MM.1S (cell line): ENCODE data around the gene TCF25.

ENCODE experiments used
- DNase-seq: peaks from one replicate; pipeline ENCODE4 v3.0.0-alpha.2; 2015
- H2AFZ ChIP-seq: fragments of 300-600 bp; sonication (generic); 2 replicates; pipeline ENCODE4 v1.6.0; 2016; ENCODE audit warnings: antibody characterized with exemption, low read length
- H3F3A ChIP-seq: fragments of 300-600 bp; sonication (generic); 2 replicates; pipeline ENCODE4 v1.6.1; 2016; ENCODE audit warnings: mild to moderate bottlenecking, antibody characterized with exemption, low read length, moderate library complexity, mixed read lengths; ENCODE audit not compliant: insufficient read depth
- H3K27ac ChIP-seq: fragments of 300-600 bp; sonication (generic); 2 replicates; pipeline ENCODE4 v1.5.1; 2016; ENCODE audit warnings: mild to moderate bottlenecking, low read length
- H3K27me3 ChIP-seq: fragments of 300-600 bp; sonication (generic); replicated peaks from 2 replicates; pipeline ENCODE4 v1.6.0; 2016; ENCODE audit warnings: low read length; ENCODE audit not compliant: insufficient read depth
- H3K36me3 ChIP-seq: fragments of 300-600 bp; sonication (generic); replicated peaks from 2 replicates; pipeline ENCODE4 v1.6.1; 2016; ENCODE audit warnings: mild to moderate bottlenecking, low read length, mixed read lengths; ENCODE audit not compliant: insufficient read depth
- H3K4me1 ChIP-seq: fragments of 300-600 bp; sonication (generic); 2 replicates; pipeline ENCODE4 v1.6.1; 2016; ENCODE audit warnings: low read length, mixed read lengths
- H3K4me2 ChIP-seq: fragments of 300-600 bp; sonication (generic); 2 replicates; pipeline ENCODE4 v1.6.0; 2016; ENCODE audit warnings: low read depth, low read length
- H3K4me3 ChIP-seq: fragments of 300-600 bp; sonication (generic); 2 replicates; pipeline ENCODE4 v1.5.1; 2016; ENCODE audit warnings: low read length, mixed read lengths
- H3K79me2 ChIP-seq: fragments of 300-600 bp; sonication (generic); 2 replicates; pipeline ENCODE4 v1.6.1; 2016; ENCODE audit warnings: mixed run types, low read length, mixed read lengths
- H3K9ac ChIP-seq: fragments of 300-600 bp; sonication (generic); 2 replicates; pipeline ENCODE4 v1.6.1; 2016; ENCODE audit warnings: low read length, mixed read lengths
- H3K9me2 ChIP-seq: fragments of 300-600 bp; sonication (generic); replicated peaks from 2 replicates; pipeline ENCODE4 v1.6.1; 2016; ENCODE audit warnings: mild to moderate bottlenecking, low read length, mixed read lengths; ENCODE audit not compliant: insufficient read depth
- H3K9me3 ChIP-seq: fragments of 300-600 bp; sonication (generic); replicated peaks from 2 replicates; pipeline ENCODE4 v1.6.1; 2016; ENCODE audit warnings: mild to moderate bottlenecking, low read length, mixed read lengths; ENCODE audit not compliant: insufficient read depth
- H4K20me1 ChIP-seq: fragments of 300-600 bp; sonication (generic); 2 replicates; pipeline ENCODE4 v1.6.1; 2016; ENCODE audit warnings: mild to moderate bottlenecking, low read length, moderate library complexity, mixed read lengths; ENCODE audit not compliant: insufficient read depth
- CTCF ChIP-seq: fragments of 300-600 bp; sonication (generic); IDR thresholded peaks from 2 replicates; pipeline ENCODE4 v1.5.1; 2016; ENCODE audit warnings: antibody characterized with exemption, low read length, mixed read lengths
- EZH2 ChIP-seq: fragments of 300-600 bp; sonication (generic); optimal IDR thresholded peaks from 2 replicates; pipeline ENCODE3; 2017; ENCODE audit warnings: low read depth, mild to moderate bottlenecking, antibody characterized with exemption, low read length, mixed read lengths
- EZH2phosphoT487 ChIP-seq: fragments of 300-600 bp; sonication (generic); IDR thresholded peaks from 2 replicates; pipeline ENCODE4 v1.6.1; 2018; ENCODE audit warnings: antibody characterized with exemption, low read length

Gene TCF25

GRCh38 chr16:89945654-89946053 is 72.3 kb downstream of the TCF25 start:
- H3K9me3 ChIP-seq = no peaks in the 10 kb centered on the region
- no peak overlapping the region for H3K27ac ChIP-seq
- no peaks in the 10 kb centered on the region for H3K36me3 ChIP-seq
- no peak overlapping the region for H3K4me3 ChIP-seq
- no peak overlapping the region for H2AFZ ChIP-seq
- TF ChIP-seq EZH2phosphoT487 = no peak
- no peak for TF ChIP-seq CTCF
- no peak for TF ChIP-seq EZH2
- no peaks in the 10 kb centered on the region for H3K9me2 ChIP-seq
- no peaks in the 10 kb centered on the region for H3K4me1 ChIP-seq
- DNase-seq = no peak
- H3K9ac ChIP-seq = no peak overlapping the region
- 0 out of 2 replicates have a peak, but pooled peaks cover 3% of the 10 kb centered on the region for H3K79me2 ChIP-seq
- no peak overlapping the region for H3K4me2 ChIP-seq
- no peaks in the 10 kb centered on the region for H3F3A ChIP-seq
- H4K20me1 ChIP-seq = no peaks in the 10 kb centered on the region
- H3K27me3 ChIP-seq = no peaks in the 10 kb centered on the region

- no peak for DNase-seq
- Histone ChIP-seq H3K79me2 (0 out of 2 replicates have a peak, but pooled peaks cover 3% of the 10 kb centered on the region), H2AFZ (no peak overlapping the region), H3K4me2 (no peak overlapping the region), H3K4me1 (no peaks in the 10 kb centered on the region), H3K27me3 (no peaks in the 10 kb centered on the region), H3K9me3 (no peaks in the 10 kb centered on the region), H3K9me2 (no peaks in the 10 kb centered on the region), H3K4me3 (no peak overlapping the region), H3K36me3 (no peaks in the 10 kb centered on the region), H3K27ac (no peak overlapping the region), H4K20me1 (no peaks in the 10 kb centered on the region), H3F3A (no peaks in the 10 kb centered on the region), H3K9ac (no peak overlapping the region)
- TF ChIP-seq EZH2phosphoT487 = no peak
- no peak for TF ChIP-seq CTCF
- no peak for TF ChIP-seq EZH2
Observed at GRCh38 chr16:89946515-89946914, 73.1 kb downstream of the TCF25 start.

GRCh38 chr16:89949121-89949742 is 75.8 kb downstream of the TCF25 start:
- no peaks in the 10 kb centered on the region for H3K9me3 ChIP-seq
- no peaks in the 10 kb centered on the region for H3K27me3 ChIP-seq
- H3K27ac ChIP-seq = no peak overlapping the region
- no peaks in the 10 kb centered on the region for H3K4me1 ChIP-seq
- no peak overlapping the region for H2AFZ ChIP-seq
- H3K79me2 ChIP-seq = 0 out of 2 replicates have a peak, but pooled peaks cover 3% of the 10 kb centered on the region
- no peaks in the 10 kb centered on the region for H3K36me3 ChIP-seq
- H3F3A ChIP-seq = no peaks in the 10 kb centered on the region
- H3K9ac ChIP-seq = no peak overlapping the region; the same call in 1 of the 2 replicates
- H4K20me1 ChIP-seq = no peaks in the 10 kb centered on the region
- peak overlapping the region; percentile 63; the same call in 1 of the 2 replicates for H3K4me2 ChIP-seq
- no peak for DNase-seq
- TF ChIP-seq CTCF (no peak), EZH2 (no peak), EZH2phosphoT487 (no peak)
- H3K9me2 ChIP-seq = no peaks in the 10 kb centered on the region
- peak overlapping the region; percentile 54; the same call in 1 of the 2 replicates for H3K4me3 ChIP-seq
